ENCODE data around the gene ACOX2. TPM values are rescaled to one million over a fixed set of nuclear protein-coding genes. Genes with fewer than 3 reads are reported as not detected.

Gene ACOX2
- total and polyA plus RNA-seq, 2 of the 13 experiments (the other 11 are each of a cell fraction or from before 2014, with no cell fraction given) = 42.6 to 98.5 TPM

GRCh38 chr3:58531956-58532355, 5.0 kb downstream of the ACOX2 start:
- no peaks in the 10 kb centered on the region for H4K20me1 ChIP-seq (ENCODE audit: insufficient read depth, low read length)
- POLR2A ChIA-PET = no interaction called here
- H3K27me3 ChIP-seq (ENCODE audit: control insufficient read depth in 1 of 2, insufficient read depth in 2 of 2, low read length in 2 of 2) = no peaks in the 10 kb centered on the region
- no peak overlapping the region for H3K9ac ChIP-seq (ENCODE audit: insufficient read depth, low read depth, low read length)
- no peak overlapping the region for H3K27ac ChIP-seq (ENCODE audit: extremely low read length, insufficient read depth, low read length)
- no peak overlapping the region for H3K4me2 ChIP-seq (ENCODE audit: low read depth, low read length)
- ATAC-seq (no peak), DNase-seq (ENCODE audit: low spot score) (no peak), FAIRE-seq (no peak)
- peaks cover 1 to 36% of the 10 kb centered on the region in 2 experiments; a peak in 3 of 5 replicates for H3K36me3 ChIP-seq (replicated peaks in 1 of 2; ENCODE audit: control insufficient read depth in 1 of 2, insufficient read depth in 2 of 2, low read length in 2 of 2)
- in situ Hi-C loops (cut with HindIII; ENCODE audit: extremely low pct_ligation_motif_present, low pct_unique_long_range_greater_than_20kb) = loop anchor here (10.0 kb wide), 1 partner anchor 207 kb away; no protein-coding TSS in a partner anchor
- H3K4me3 ChIP-seq (replicated peaks in 1 of 3; ENCODE audit: insufficient read depth in 1 of 3, low read depth in 2 of 3, low read length in 3 of 3) = no peak overlapping the region
- WGBS (ENCODE audit: low lambda C conversion rate) = 93% methylated on average over 2 of the region's 2 CpGs
- no peaks in the 10 kb centered on the region for H3K9me3 ChIP-seq (ENCODE audit: low read length)
- peaks cover 58% of the 10 kb centered on the region for H3K4me1 ChIP-seq (ENCODE audit: insufficient read depth, low read length)
- BruUV-seq (replicated peaks) = no TSS peak
- H2AFZ ChIP-seq (ENCODE audit: low read length) = no peak overlapping the region
- CTCF ChIA-PET (ENCODE audit: low intra/inter-chr PET ratio, low total read pairs) = interaction anchor here (1.2 to 2.3 kb wide), 5 partner anchors 37 to 344 kb away, joined by 3 to 12 read pairs (median 6); partner anchors contain the start of gene KCTD6
- no peaks in the 10 kb centered on the region for H3K79me2 ChIP-seq (ENCODE audit: insufficient read depth, low read length)
- intact Hi-C loops (cut with micrococcal nuclease; ENCODE audit: unreplicated experiment) = loop anchor here (2.0 to 10.0 kb wide), 2 partner anchors 69 to 197 kb away; partner anchors contain the start of gene PXK
- TF ChIP-seq SUZ12 (IDR thresholded peaks at IDR 0.05; ENCODE audit: low read depth, low read length) = no peak
- TF ChIP-seq GMEB2 (CRISPR knock-in tag; IDR thresholded peaks at IDR 0.05; ENCODE audit: low read depth) = no peak
- TF ChIP-seq SMAD3 (CRISPR knock-in tag; IDR thresholded peaks at IDR 0.05) = no peak
- no peak for TF ChIP-seq IKZF5 (CRISPR knock-in tag; IDR thresholded peaks at IDR 0.05)
- TF ChIP-seq JUNB (CRISPR knock-in tag; IDR thresholded peaks at IDR 0.05; ENCODE audit: borderline replicate concordance) = no peak
- TF ChIP-seq BCL6 (CRISPR knock-in tag; IDR thresholded peaks at IDR 0.05) = no peak
- no peak for TF ChIP-seq MAF1 (CRISPR knock-in tag; IDR thresholded peaks at IDR 0.05; ENCODE audit: borderline replicate concordance)
- TF ChIP-seq ZNF770 (CRISPR knock-in tag; IDR thresholded peaks at IDR 0.05) = no peak
- TF ChIP-seq TBX3 (IDR thresholded peaks at IDR 0.05; ENCODE audit: borderline replicate concordance) = no peak
- TF ChIP-seq ZNF136 (CRISPR knock-in tag; IDR thresholded peaks at IDR 0.05; ENCODE audit: low read depth) = no peak
- no peak for TF ChIP-seq TFAP4 (IDR thresholded peaks at IDR 0.05; ENCODE audit: borderline replicate concordance, low read depth)
- no peak for TF ChIP-seq ZFP36L2 (CRISPR knock-in tag; IDR thresholded peaks at IDR 0.05)
- no peak for TF ChIP-seq SP5 (CRISPR knock-in tag; IDR thresholded peaks at IDR 0.05; ENCODE audit: borderline replicate concordance, low read depth)
- TF ChIP-seq ZNF749 (CRISPR knock-in tag; IDR thresholded peaks at IDR 0.05; ENCODE audit: borderline replicate concordance) = no peak
- no peak for TF ChIP-seq DDIT3 (CRISPR knock-in tag; IDR thresholded peaks at IDR 0.05)
